Stimulated activated CD4-positive, alpha-beta T cell treated with anti-CD3 and anti-CD28 coated beads, Interleukin-2, amount 100 ng/mL, for 24 hours (primary cell): ENCODE measurements around the gene MAF.

Source experiments
- DNase-seq, 2 donors: peaks; one replicate each; pipeline ENCODE4 v3.0.0-alpha.2; 2020

MAF gene

GRCh38 chr16:79587296-79587695 lies 13.2 kb downstream of the MAF start:
- DNase-seq: no peak

DNA sequence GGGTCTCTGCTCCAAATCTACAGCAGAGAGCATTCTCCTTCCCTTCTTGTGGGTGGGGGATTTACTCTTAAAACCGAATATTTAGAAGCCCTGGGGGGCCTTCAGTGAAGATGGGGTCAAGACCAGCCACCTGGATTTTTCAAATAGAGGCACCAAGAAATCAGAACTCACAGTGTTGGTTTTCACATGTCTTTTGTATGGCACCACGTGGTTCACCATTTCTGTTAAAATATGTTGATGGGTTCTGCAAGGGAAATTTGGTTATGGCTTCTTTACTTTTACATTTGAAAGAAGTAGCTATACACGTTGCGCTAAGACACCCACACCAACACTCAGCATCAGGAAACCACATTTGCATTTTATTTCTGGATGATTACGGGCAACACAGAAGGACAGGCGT lies 17.7 kb downstream of the MAF start:
- no peak for DNase-seq

DNA sequence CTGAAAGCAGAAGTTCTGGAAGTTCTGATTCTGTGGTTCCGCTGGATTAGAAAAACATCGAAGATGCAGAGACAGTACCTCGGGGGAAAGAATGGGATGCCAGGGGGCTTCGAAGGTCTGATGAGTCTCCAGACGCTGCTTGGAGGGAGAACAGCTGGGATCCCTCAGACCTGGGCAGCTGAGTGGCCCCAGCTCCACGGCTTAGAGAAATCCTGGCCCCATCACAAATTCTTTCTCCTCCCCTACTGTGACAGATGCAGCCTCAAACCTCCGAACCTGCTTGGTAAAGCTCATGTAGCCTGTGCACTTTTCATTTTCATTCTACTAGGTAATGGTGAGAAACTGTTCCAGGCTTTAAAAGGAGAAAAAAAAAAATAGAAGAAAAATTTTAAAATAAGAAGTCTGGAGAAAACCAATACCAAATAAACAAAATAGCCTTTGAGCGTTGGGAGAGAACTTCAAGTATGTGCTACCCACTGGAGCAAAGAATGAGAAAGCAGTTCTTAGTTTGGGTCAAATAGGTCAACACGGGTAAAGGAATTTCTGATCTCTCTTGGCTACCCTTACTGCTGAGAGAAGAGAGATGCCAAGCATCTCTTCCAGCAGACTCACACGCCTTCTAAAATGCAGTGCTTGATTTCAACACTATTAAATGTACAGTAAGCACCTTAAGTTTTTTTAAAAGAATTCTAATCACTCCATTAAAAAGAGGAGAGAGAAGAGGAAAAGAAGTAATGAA lies 19.9 kb downstream of the MAF start:
- DNase-seq: no peak

DNA sequence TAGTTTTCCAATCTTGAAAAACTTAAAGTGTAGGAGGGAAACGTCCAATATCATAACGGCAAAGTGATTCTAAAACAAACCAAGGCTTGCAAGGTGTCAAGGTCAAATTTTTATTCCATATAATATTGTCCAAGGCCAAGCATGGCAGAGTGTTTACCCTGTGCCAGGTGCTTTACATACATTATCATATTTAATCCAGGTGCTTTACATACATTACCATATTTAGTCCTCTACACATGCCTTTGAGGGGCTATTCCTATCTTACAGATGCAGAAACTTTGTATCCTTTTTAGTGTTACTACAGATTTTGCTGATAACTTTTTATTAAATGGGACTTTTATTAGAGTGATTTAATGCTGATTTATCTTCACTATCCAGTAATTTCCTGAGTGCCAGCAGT lies 23.9 kb downstream of the MAF start:
- no peak for DNase-seq

DNA sequence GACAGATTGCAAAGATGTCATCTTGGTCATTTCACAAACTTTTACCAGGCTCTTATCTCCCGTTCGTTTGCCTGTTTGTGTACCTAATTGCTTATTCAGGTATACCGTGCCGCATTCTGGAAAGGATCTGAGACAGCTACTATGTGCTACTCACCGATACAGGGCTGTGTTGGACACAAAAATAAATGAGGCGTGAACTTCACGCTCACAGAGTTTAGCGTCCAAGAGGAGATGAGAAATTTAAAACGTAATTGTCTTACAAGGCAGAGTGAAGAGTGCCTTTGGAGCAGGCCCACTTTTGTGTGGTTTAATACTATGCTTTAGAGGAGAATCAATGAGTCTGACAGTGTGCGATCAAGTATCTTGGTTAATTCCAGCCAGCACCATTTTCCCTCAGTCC lies 26.7 kb downstream of the MAF start:
- DNase-seq: no peak

- no peak for DNase-seq
Measured at GRCh38 chr16:79573071-79573470, 27.5 kb downstream of the MAF start.

GRCh38 chr16:79571903-79572535 lies 28.5 kb downstream of the MAF start:
- no peak for DNase-seq

GRCh38 chr16:79571065-79571902 lies 29.3 kb downstream of the MAF start:
- no peak for DNase-seq

GRCh38 chr16:79564671-79565107 lies 35.8 kb downstream of the MAF start:
- no peak for DNase-seq

- DNase-seq: no peak
Measured at GRCh38 chr16:79563921-79564320, 36.6 kb downstream of the MAF start.

DNA sequence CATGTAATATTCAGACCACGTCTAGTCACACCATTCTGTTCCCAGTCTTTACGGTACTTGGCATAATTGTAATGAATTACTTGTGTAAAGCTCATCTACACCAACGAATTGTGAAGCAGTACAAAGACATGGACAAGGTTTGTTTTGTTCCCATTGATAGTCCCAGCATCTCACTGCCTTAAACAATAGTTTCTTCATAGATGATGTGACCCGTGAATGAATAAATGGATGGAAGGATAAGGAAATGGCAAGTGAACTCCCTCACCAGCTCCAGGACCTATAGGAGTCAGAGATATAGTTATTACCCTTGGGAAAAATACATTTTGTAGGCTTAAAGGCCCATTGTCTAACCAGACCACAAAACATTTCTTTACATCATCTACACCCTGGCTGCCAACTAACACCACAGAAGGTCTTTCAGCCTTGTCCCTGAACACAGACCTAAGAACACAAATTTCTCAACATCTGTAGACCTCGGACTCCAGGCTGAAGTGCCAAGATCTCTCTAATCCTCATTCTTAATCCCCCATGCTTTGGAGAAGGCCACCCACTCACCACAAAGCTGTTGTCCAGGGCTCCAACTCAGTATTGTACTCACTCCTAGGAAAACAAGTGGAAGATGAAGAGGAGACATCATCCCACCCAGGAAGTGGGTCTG lies 38.2 kb downstream of the MAF start:
- DNase-seq: no peak

DNA sequence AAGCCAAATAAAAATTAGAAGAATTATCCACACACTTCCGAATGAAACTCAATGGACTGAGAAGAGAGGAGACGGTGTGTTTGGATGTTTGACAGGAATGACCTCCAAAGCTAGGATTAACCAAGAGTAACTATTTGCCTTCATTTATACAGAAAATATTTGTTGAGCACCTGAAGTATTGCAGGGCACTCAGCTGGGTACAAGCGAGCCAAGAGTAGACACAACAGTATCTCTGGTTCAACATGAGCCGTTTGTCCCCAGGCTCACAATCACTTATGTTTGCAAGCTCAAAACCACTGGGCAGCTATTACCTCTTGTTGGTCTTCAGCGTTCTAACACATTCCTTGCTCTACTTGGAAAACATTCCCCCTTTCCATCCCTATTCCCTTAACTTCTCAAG lies 38.8 kb downstream of the MAF start:
- DNase-seq: no peak

DNA sequence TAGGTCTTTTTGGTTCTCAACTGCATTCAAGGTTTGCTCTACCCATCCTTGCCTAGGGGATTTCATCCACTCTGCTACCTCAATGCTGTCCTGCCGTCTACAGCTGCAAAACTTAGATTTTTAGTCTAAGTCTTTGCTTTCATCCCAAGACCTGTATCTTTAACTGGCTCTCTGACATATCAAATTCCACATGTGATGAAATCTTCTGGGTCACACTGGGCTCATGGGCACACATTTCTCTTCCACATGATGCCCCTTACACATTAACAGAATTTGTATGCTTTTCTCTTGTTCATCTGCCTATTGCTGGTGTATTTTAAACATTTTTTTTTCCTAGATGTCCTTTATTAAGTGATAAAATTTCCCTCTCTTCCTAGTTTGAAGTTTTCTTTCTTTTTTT lies 39.6 kb downstream of the MAF start:
- DNase-seq: no peak

GRCh38 chr16:79560318-79560717 lies 40.2 kb downstream of the MAF start:
- no peak for DNase-seq

DNA sequence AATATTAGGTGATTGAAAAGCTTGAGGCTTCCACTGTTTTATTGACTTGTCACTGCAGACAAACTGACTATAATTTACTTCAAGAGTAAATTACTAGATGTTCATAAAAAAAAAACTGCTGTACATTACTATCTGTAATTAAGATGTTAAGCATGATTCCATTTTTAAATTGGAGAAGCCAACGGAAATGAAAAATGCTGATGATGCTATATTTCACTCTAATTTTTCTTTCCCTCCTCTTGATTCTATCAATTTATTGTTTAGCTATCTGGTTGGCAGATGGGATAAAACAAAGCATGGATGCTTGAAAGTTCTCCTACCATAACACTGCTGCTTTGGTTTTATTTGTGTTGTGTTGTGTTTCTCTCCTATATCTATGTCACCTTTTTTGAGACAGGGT lies 41.0 kb downstream of the MAF start:
- DNase-seq: no peak

DNA sequence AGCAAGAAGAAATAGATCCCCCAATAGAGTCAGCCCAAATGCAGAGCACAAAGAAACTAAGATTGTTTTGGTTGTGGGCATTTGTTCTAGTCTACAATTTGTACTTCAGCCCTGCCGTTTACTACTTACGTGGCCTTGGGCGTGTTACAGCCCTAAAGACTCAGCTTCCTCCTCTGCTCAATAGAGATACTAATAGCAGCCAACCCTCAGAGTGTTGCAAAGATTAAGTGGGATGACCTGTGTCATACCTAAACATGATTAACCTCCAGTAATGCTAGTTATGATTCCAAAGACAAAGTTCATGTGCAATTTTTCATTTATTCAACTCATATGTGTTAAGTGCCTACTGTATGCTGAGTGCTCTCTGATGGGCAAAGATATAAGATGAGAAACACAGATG lies 43.1 kb downstream of the MAF start:
- DNase-seq: no peak

DNA sequence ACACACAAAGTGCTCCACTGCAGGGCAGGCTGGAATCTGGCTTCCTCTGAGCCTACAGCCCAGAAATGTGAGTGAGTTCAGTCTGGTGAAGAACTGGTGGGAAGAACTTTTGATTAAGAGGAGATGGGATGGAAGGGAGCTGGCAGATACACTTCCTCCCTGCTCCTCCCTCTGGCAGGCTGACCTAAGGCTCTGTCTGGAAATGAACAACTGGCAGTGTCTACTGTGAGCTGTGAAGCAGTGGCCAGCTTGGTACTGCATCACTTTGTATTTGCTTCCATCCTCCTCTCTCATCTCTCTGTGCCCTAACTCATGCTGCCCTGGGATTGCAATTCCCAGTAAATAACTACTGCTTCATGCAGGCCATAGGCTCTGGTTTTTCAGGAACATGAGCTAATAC lies 45.6 kb downstream of the MAF start:
- no peak for DNase-seq

- DNase-seq: no peak
Measured at GRCh38 chr16:79550373-79550772, 50.2 kb downstream of the MAF start.

GRCh38 chr16:79547085-79547484 lies 53.5 kb downstream of the MAF start:
- no peak for DNase-seq
